ENCODE data around the gene IGDCC3.

The IGDCC3 gene

DNA sequence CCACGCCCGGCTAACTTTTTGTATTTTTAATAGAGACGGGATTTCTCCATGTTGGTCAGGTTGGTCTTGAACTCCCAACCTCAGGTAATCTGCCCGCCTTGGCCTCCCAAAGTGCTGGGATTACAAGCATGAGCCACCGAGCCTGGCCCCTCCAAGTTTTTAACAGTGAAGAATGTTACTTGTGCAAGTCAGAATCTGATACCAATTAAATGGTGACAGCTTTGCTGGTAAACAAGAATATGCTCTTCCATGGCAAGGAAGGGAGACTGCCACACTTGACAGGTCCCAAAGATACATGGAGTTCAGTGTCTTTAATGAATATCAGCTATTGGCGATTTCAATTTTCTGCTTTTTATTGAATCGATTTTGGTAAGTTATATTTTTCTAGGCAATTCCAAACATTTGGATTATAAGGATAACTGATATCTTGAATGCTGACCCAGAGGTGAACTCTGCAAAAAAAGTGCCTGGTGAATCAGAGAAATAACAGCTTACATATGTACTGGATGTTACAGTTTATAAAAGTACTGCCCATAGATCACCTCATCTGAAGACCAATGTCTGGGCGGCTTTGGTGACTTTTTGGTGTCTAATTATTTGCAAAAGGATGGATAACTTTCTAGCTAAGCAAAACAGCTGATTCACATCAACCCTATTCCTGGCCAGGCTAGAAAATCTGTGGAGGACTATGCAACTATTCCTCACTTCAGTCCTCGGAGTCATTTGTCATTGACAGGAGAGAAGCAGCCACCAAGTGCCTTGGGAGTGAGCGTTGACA, 92.3 kb downstream of the IGDCC3 start:
- no peak for DNase-seq

DNA sequence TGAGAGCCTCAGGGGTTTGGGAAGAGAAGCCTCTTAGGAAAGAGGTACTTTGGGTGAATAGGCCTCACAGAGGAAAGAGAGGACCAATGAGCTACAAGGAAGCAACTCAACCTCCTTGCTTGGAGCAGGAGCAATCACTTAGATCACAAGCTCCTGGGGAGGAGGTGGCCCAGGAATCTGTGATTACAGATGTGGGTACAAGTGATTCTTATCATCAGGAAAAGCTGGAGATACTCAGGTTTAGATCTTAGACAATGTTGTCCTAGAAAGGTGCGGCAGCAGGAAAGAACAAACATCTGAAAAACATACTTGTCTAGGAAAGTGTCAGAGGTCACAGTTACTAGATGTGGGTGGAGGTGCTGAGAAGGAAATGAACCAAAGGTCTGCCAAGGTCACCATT, 99.3 kb downstream of the IGDCC3 start:
- DNase-seq: no peak
